ENCODE measurements around the gene NDFIP2.

DNA sequence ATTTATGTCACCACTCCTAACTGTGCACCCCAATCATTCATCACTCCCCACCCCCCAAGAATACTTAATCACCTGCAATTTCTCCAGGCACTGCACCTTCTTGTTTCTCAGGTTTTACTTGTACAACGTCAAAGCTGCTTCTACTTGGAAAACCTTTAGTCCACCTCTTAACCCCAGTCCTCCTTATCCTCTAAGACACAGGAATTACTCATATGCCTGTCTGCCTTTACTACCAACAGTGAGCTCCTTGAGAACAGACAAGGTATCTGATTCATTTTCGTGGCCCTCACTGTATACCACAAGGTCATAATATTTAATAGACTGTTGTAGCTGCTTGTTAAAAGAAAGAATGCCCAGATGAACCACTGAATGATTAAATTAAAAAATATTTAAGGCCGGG lies 21.0 kb upstream of the NDFIP2 start:
- TF ChIP-seq, protein P1, sequence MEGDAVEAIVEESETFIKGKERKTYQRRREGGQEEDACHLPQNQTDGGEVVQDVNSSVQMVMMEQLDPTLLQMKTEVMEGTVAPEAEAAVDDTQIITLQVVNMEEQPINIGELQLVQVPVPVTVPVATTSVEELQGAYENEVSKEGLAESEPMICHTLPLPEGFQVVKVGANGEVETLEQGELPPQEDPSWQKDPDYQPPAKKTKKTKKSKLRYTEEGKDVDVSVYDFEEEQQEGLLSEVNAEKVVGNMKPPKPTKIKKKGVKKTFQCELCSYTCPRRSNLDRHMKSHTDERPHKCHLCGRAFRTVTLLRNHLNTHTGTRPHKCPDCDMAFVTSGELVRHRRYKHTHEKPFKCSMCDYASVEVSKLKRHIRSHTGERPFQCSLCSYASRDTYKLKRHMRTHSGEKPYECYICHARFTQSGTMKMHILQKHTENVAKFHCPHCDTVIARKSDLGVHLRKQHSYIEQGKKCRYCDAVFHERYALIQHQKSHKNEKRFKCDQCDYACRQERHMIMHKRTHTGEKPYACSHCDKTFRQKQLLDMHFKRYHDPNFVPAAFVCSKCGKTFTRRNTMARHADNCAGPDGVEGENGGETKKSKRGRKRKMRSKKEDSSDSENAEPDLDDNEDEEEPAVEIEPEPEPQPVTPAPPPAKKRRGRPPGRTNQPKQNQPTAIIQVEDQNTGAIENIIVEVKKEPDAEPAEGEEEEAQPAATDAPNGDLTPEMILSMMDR (IDR thresholded peaks at IDR 0.05; ENCODE audit: insufficient read depth, low read length) = no peak
- TF ChIP-seq, protein P2, sequence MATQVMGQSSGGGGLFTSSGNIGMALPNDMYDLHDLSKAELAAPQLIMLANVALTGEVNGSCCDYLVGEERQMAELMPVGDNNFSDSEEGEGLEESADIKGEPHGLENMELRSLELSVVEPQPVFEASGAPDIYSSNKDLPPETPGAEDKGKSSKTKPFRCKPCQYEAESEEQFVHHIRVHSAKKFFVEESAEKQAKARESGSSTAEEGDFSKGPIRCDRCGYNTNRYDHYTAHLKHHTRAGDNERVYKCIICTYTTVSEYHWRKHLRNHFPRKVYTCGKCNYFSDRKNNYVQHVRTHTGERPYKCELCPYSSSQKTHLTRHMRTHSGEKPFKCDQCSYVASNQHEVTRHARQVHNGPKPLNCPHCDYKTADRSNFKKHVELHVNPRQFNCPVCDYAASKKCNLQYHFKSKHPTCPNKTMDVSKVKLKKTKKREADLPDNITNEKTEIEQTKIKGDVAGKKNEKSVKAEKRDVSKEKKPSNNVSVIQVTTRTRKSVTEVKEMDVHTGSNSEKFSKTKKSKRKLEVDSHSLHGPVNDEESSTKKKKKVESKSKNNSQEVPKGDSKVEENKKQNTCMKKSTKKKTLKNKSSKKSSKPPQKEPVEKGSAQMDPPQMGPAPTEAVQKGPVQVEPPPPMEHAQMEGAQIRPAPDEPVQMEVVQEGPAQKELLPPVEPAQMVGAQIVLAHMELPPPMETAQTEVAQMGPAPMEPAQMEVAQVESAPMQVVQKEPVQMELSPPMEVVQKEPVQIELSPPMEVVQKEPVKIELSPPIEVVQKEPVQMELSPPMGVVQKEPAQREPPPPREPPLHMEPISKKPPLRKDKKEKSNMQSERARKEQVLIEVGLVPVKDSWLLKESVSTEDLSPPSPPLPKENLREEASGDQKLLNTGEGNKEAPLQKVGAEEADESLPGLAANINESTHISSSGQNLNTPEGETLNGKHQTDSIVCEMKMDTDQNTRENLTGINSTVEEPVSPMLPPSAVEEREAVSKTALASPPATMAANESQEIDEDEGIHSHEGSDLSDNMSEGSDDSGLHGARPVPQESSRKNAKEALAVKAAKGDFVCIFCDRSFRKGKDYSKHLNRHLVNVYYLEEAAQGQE (IDR thresholded peaks at IDR 0.05; ENCODE audit: insufficient replicate concordance, low read depth) = no peak
- TF ChIP-seq POLR2AphosphoS5 (IDR thresholded peaks at IDR 0.05; ENCODE audit: low read depth) = no peak
- no peak for TF ChIP-seq SPI1 (IDR thresholded peaks at IDR 0.05; ENCODE audit: borderline replicate concordance, low read depth)
- no peak for TF ChIP-seq GABPA (IDR thresholded peaks at IDR 0.05; ENCODE audit: low read depth)

Measured in HL-60 (cell line).